Thyroid gland (tissue), 4 donors: Measurements from ENCODE around the gene IPO8. TPM values are rescaled to one million over a fixed set of nuclear protein-coding genes. Genes with fewer than 3 reads are reported as not detected.
"Not testable (repeated sequence)": the region's sequence is repeated elsewhere in the genome, so short reads cannot be mapped to it uniquely, and the experiment has no call there.

ENCODE experiments used
- DNase-seq, 2 donors: peaks; one replicate each; pipeline ENCODE4 v3.0.0-alpha.2; 2019
- H3K27ac ChIP-seq, 3 donors: fragments of 200-600 bp; sonication (generic); 1 replicate in 2 of 3; 2 replicates in 1 of 3; pipeline ENCODE4 v1.5.1; 2016 to 2019; ENCODE audit warnings: mild to moderate bottlenecking in 1 of 3, moderate library complexity in 1 of 3
- H3K27me3 ChIP-seq: fragments of 200-600 bp; sonication (generic); one replicate; pipeline ENCODE4 v1.5.1; 2019
- H3K36me3 ChIP-seq, 2 donors: fragments of 200-600 bp; sonication (generic); one replicate each; pipeline ENCODE4 v1.5.1; 2016 to 2019
- H3K4me1 ChIP-seq, 2 donors: fragments of 200-600 bp; sonication (generic); one replicate each; pipeline ENCODE4 v1.5.1; 2017 to 2019
- H3K4me3 ChIP-seq, 3 donors: fragments of 200-600 bp; sonication (generic); replicated peaks in 1 of 3; 1 replicate in 2 of 3; 2 replicates in 1 of 3; pipeline ENCODE4 v1.5.1; 2016; ENCODE audit warnings: mild to moderate bottlenecking in 1 of 3
- H3K9me3 ChIP-seq: fragments of 200-600 bp; sonication (generic); one replicate; pipeline ENCODE4 v1.5.1; 2017
- CTCF ChIP-seq, 6 experiments: fragments of 200-600 bp in 3 of 6; fragments of 450-650 bp in 3 of 6; sonication (generic) in 3 of 6; IDR thresholded peaks; one replicate each; pipeline ENCODE4 v1.5.1; 2016 to 2019; ENCODE audit warnings: antibody characterized with exemption in 6 of 6, mild to moderate bottlenecking in 2 of 6, inconsistent platforms in 1 of 6, moderate library complexity in 1 of 6
- POLR2A ChIP-seq, 2 donors: fragments of 450-650 bp; IDR thresholded peaks; one replicate each; pipeline ENCODE4 v1.6.1; 2017; ENCODE audit warnings: antibody characterized with exemption in 2 of 2, mild to moderate bottlenecking in 2 of 2, moderate library complexity in 1 of 2
- WGBS, 2 donors: methylation state at CpG; one replicate each; pipeline ENCODE4 v1.1.5; 2017; 5-methylcytosine and 5-hydroxymethylcytosine counted together
- intact Hi-C: fragments of 100-400 bp; cut with DNase I; formaldehyde crosslinking; loops from one replicate; pipeline ENCODE4 v1.15.1; 2023
- total RNA-seq, 4 donors: library from RNA; depleted of rRNA; stranded (reverse); fragments of >200 nt; gene quantifications; one replicate each; pipeline ENCODE4 v1.2.3, GENCODE V29; 2016

The IPO8 gene
- total RNA-seq, 4 donors from 2014 or later, result 45.1 to 58.2 (median 51.3) TPM

- no peaks in the 10 kb centered on the region for H3K4me1 ChIP-seq
- H3K27me3 ChIP-seq, result no peaks in the 10 kb centered on the region
- peaks cover 6 to 28% of the 10 kb centered on the region in 2 donors for H3K36me3 ChIP-seq
- intact Hi-C loops, result no loop called here
- no peak for DNase-seq
- no peaks in the 10 kb centered on the region for H3K9me3 ChIP-seq
- no peak overlapping the region for H3K27ac ChIP-seq
- WGBS, 2 donors, result 94 to 99% methylated on average over 3 of the region's 3 CpGs
- TF ChIP-seq POLR2A (IDR thresholded peaks at IDR 0.05), result no peak
- TF ChIP-seq CTCF (IDR thresholded peaks at IDR 0.05), result no peak
- H3K4me3 ChIP-seq, result no peak overlapping the region
Observed at GRCh38 chr12:30626847-30627246, 68.8 kb downstream of the IPO8 start.

GRCh38 chr12:30624009-30624408 is 71.7 kb downstream of the IPO8 start:
- H3K4me3 ChIP-seq, result no peak overlapping the region
- no peaks in the 10 kb centered on the region for H3K4me1 ChIP-seq
- H3K9me3 ChIP-seq, result no peaks in the 10 kb centered on the region
- intact Hi-C loops, result no loop called here
- TF ChIP-seq POLR2A (IDR thresholded peaks at IDR 0.05) (no peak), CTCF (IDR thresholded peaks at IDR 0.05) (no peak)
- 91 to 95% methylated on average over 6 of the region's 6 CpGs for WGBS, 2 donors
- H3K27me3 ChIP-seq, result no peaks in the 10 kb centered on the region
- H3K36me3 ChIP-seq, result peaks cover 0 to 11% of the 10 kb centered on the region in 2 donors
- H3K27ac ChIP-seq, result no peak overlapping the region
- DNase-seq, result no peak

- no peak for TF ChIP-seq POLR2A (IDR thresholded peaks at IDR 0.05)
- no peak for TF ChIP-seq CTCF (IDR thresholded peaks at IDR 0.05)
- H3K4me1 ChIP-seq, result no peaks in the 10 kb centered on the region
- H3K27ac ChIP-seq, result no peak overlapping the region
- H3K27me3 ChIP-seq, result no peaks in the 10 kb centered on the region
- DNase-seq, result no peak
- no peaks in the 10 kb centered on the region for H3K36me3 ChIP-seq
- H3K4me3 ChIP-seq, result no peak overlapping the region
- H3K9me3 ChIP-seq, result no peaks in the 10 kb centered on the region
- WGBS, 2 donors, result 94 to 97% methylated on average over 1 of the region's 1 CpG
- intact Hi-C loops, result no loop called here
Observed at GRCh38 chr12:30622509-30622908, 73.2 kb downstream of the IPO8 start.

GRCh38 chr12:30621663-30622241 is 73.9 kb downstream of the IPO8 start:
- H3K36me3 ChIP-seq, H3K27me3 ChIP-seq, H3K9me3 ChIP-seq, H3K4me3 ChIP-seq, H3K4me1 ChIP-seq, H3K27ac ChIP-seq, intact Hi-C loops, DNase-seq: not testable (repeated sequence)
- WGBS, 2 donors, result 93 to 97% methylated on average over 4 of the region's 4 CpGs

- no peak for TF ChIP-seq CTCF (IDR thresholded peaks at IDR 0.05)
- no peak for TF ChIP-seq POLR2A (IDR thresholded peaks at IDR 0.05)
- intact Hi-C loops, result no loop called here
- no peaks in the 10 kb centered on the region for H3K36me3 ChIP-seq
- no peak for DNase-seq
- H3K27me3 ChIP-seq, result no peaks in the 10 kb centered on the region
- H3K9me3 ChIP-seq, result no peaks in the 10 kb centered on the region
- H3K4me3 ChIP-seq, result no peak overlapping the region
- no peak overlapping the region for H3K27ac ChIP-seq
- H3K4me1 ChIP-seq, result no peaks in the 10 kb centered on the region
- WGBS, 2 donors, result 88 to 93% methylated on average over 5 of the region's 5 CpGs
Observed at GRCh38 chr12:30617346-30618016, 78.2 kb downstream of the IPO8 start.
